Endothelial cell of umbilical vein (primary cell): ENCODE data around the gene UFD1. TPM values are rescaled to one million over a fixed set of nuclear protein-coding genes. Genes with fewer than 3 reads are reported as not detected.

Experiments
- BruUV-seq: library from RNA; stranded (reverse); fragments of 400-500 nt; replicated peaks from 2 replicates; lab custom pipeline; 2021; lab: Mats Ljungman, UMichigan
- CTCF ChIA-PET: fragments of 300-600, 350-600 bp; sonication (Branson Sonifier 250); formaldehyde crosslinking; loops from one replicate; lab custom pipeline; 2021; ENCODE audit warnings: antibody characterized with exemption, inconsistent platforms; lab: Charles Lee
- POLR2A ChIA-PET: fragments of 300-600, 350-600 bp; sonication (Branson Sonifier 250); formaldehyde crosslinking; loops from one replicate; lab custom pipeline; 2021; ENCODE audit warnings: antibody characterized with exemption, inconsistent platforms; lab: Charles Lee
- DNase-seq: peaks from one replicate; pipeline ENCODE4 v3.0.0-alpha.2; 2011; ENCODE audit warnings: low read depth, low spot score
- FAIRE-seq: peaks from 2 replicates; lab custom pipeline; 2011; peaks lifted over from hg19 to GRCh38; lab: Jason Lieb, UNC
- H2AFZ ChIP-seq: 2 replicates; pipeline ENCODE4 v1.6.0; 2012; ENCODE audit warnings: low read depth, low read length, control low read depth, inconsistent platforms
- H3K27ac ChIP-seq: 2 replicates; pipeline ENCODE4 v1.5.1; 2011; ENCODE audit warnings: low read depth, mild to moderate bottlenecking, control low read depth, low read length, moderate library complexity; ENCODE audit not compliant: insufficient read depth
- H3K27me3 ChIP-seq, 2 experiments: 2 replicates each; pipeline versions ENCODE4 v1.6.0 to v1.6.1; 2011; ENCODE audit warnings: low read length in 2 of 2, mixed read lengths in 1 of 2; ENCODE audit not compliant: control insufficient read depth in 2 of 2, insufficient read depth in 2 of 2
- H3K36me3 ChIP-seq, 2 experiments: 2 replicates in 1 of 2; 3 replicates in 1 of 2; pipeline ENCODE4 v1.5.1; 2011; ENCODE audit warnings: low read length in 2 of 2, mild to moderate bottlenecking in 1 of 2, moderate library complexity in 1 of 2; ENCODE audit not compliant: control insufficient read depth in 2 of 2, insufficient read depth in 2 of 2; ENCODE audit errors: extremely low read depth in 1 of 2
- H3K4me1 ChIP-seq: 3 replicates; pipeline ENCODE4 v1.5.1; 2011; ENCODE audit warnings: mild to moderate bottlenecking, low read length; ENCODE audit not compliant: control insufficient read depth, insufficient read depth; ENCODE audit errors: extremely low read depth
- H3K4me2 ChIP-seq: 2 replicates; pipeline ENCODE4 v1.6.1; 2011; ENCODE audit warnings: low read length, control low read depth, mixed read lengths; ENCODE audit not compliant: insufficient read depth
- H3K4me3 ChIP-seq, 3 experiments: fragments of 200-600 bp in 1 of 3; sonication (generic), shearing (Covaris generic) in 1 of 3; replicated peaks in 1 of 3; 2 replicates each; pipeline ENCODE4 v1.5.1; 2011 to 2016; ENCODE audit warnings: control low read depth in 3 of 3, low read length in 3 of 3, mild to moderate bottlenecking in 2 of 3, inconsistent platforms in 1 of 3, low read depth in 1 of 3, moderate library complexity in 1 of 3; ENCODE audit not compliant: insufficient read depth in 1 of 3
- H3K79me2 ChIP-seq: 2 replicates; pipeline ENCODE4 v1.6.0; 2012; ENCODE audit warnings: low read length, inconsistent platforms; ENCODE audit not compliant: control insufficient read depth, insufficient read depth
- H3K9ac ChIP-seq: replicated peaks from 2 replicates; pipeline ENCODE3; 2011; ENCODE audit warnings: low read length, control low read depth; ENCODE audit not compliant: insufficient read depth; ENCODE audit errors: extremely low read depth
- H3K9me1 ChIP-seq: replicated peaks from 3 replicates; pipeline ENCODE4 v1.6.0; 2011; ENCODE audit warnings: mild to moderate bottlenecking, low read length; ENCODE audit not compliant: control insufficient read depth, insufficient read depth; ENCODE audit errors: extremely low read depth
- H3K9me3 ChIP-seq: replicated peaks from 2 replicates; pipeline ENCODE4 v1.5.1; 2012; ENCODE audit warnings: low read length, inconsistent platforms; ENCODE audit not compliant: control insufficient read depth, insufficient read depth
- H4K20me1 ChIP-seq: replicated peaks from 2 replicates; pipeline ENCODE3; 2011; ENCODE audit warnings: mild to moderate bottlenecking, low read length; ENCODE audit not compliant: control insufficient read depth, insufficient read depth; ENCODE audit errors: extremely low read depth
- CTCF ChIP-seq, 2 donors: IDR thresholded peaks; 1 replicate in 1 of 2; 2 replicates in 1 of 2; pipeline ENCODE4 v1.5.1; 2011; ENCODE audit warnings: low read length in 2 of 2, mild to moderate bottlenecking in 2 of 2, moderate library complexity in 2 of 2, control low read depth in 1 of 2, inconsistent platforms in 1 of 2, low read depth in 1 of 2; ENCODE audit not compliant: insufficient read depth in 1 of 2; ENCODE audit errors: extremely low read depth in 1 of 2
- EZH2 ChIP-seq: IDR thresholded peaks from 2 replicates; pipeline ENCODE4 v1.6.1; 2012; ENCODE audit warnings: borderline replicate concordance, low read depth, mild to moderate bottlenecking, moderate library complexity, low read length, inconsistent platforms; ENCODE audit not compliant: severe bottlenecking
- FOS ChIP-seq: IDR thresholded peaks from 2 replicates; pipeline ENCODE4 v1.6.1; 2011; ENCODE audit warnings: mild to moderate bottlenecking, low read length, moderate library complexity, borderline replicate concordance; ENCODE audit not compliant: insufficient read depth
- GATA2 ChIP-seq: IDR thresholded peaks from 2 replicates; pipeline ENCODE4 v1.7.0; 2011; ENCODE audit warnings: low read depth, mild to moderate bottlenecking, moderate library complexity, mixed read lengths, low read length; ENCODE audit not compliant: insufficient read length, insufficient read depth
- JUN ChIP-seq: IDR thresholded peaks from 2 replicates; pipeline ENCODE4 v1.6.1; 2011; ENCODE audit warnings: borderline replicate concordance, low read depth; ENCODE audit not compliant: insufficient read length, insufficient read depth
- MAX ChIP-seq: IDR thresholded peaks from 2 replicates; pipeline ENCODE4 v1.6.1; 2011; ENCODE audit not compliant: insufficient read depth, insufficient read length
- MYC ChIP-seq: IDR thresholded peaks from one replicate; pipeline ENCODE4 v1.6.1; 2011; ENCODE audit warnings: mild to moderate bottlenecking, low read depth, low read length
- POLR2A ChIP-seq: IDR thresholded peaks from 2 replicates; pipeline ENCODE4 v1.6.1; 2012; ENCODE audit warnings: low read depth, mild to moderate bottlenecking, control low read depth, low read length
- POLR2AphosphoS5 ChIP-seq: IDR thresholded peaks from 2 replicates; pipeline ENCODE4 v1.6.1; 2012; ENCODE audit warnings: low read depth, mild to moderate bottlenecking, control low read depth, low read length, moderate library complexity; ENCODE audit not compliant: insufficient read depth
- dilution Hi-C: fragments of 300-500 bp; cut with MboI; formaldehyde crosslinking; loops from one replicate; pipeline ENCODE4 v1.15.0; 2019; ENCODE audit warnings: low sequenced_read_pairs; ENCODE audit not compliant: extremely low pct_ligation_motif_present
- intact Hi-C: fragments of 100-400 bp; cut with micrococcal nuclease; formaldehyde crosslinking; loops from one replicate; pipeline ENCODE4 v1.10.0; 2022
- polyA plus RNA-seq, 4 experiments: library from polyadenylated mRNA; depleted of rRNA in 3 of 4; stranded (reverse) in 3 of 4; unstranded in 1 of 4; fragments of >200 nt; gene quantifications; 2 replicates each; pipeline versions ENCODE4 v1.2.1 to v1.2.3, GENCODE V29; 2011 to 2012; ENCODE audit warnings: missing spikeins in 1 of 4
- total RNA-seq: library from RNA; stranded (reverse); gene quantifications from 2 replicates; pipeline ENCODE4 v1.2.3, GENCODE V29; 2021

Gene UFD1
- total and polyA plus RNA-seq, 2 donors (not counting 3 experiments of a cell fraction or from before 2014, with no cell fraction given): 127 to 228 TPM

GRCh38 chr22:19518635-19519034, 39.6 kb upstream of the UFD1 start:
- Histone ChIP-seq H3K9me3 (no peaks in the 10 kb centered on the region), H3K4me1 (peaks cover 16% of the 10 kb centered on the region), H3K4me3 (no peak overlapping the region), H3K9me1 (no peaks in the 10 kb centered on the region), H3K9ac (no peak overlapping the region), H3K27ac (no peak overlapping the region), H4K20me1 (no peaks in the 10 kb centered on the region), H3K27me3 (no peaks in the 10 kb centered on the region), H3K4me2 (no peak overlapping the region), H3K36me3 (peaks cover 0 to 2% of the 10 kb centered on the region in 2 experiments), H2AFZ (no peak overlapping the region), H3K79me2 (peaks cover 23% of the 10 kb centered on the region)
- no peak for FAIRE-seq
- intact Hi-C loops: no loop called here
- ChIA-PET CTCF (interaction anchor here (0.6 to 4.6 kb wide), 5 partner anchors 16 to 111 kb away, joined by 3 to 50 read pairs (median 3); no protein-coding TSS in a partner anchor), POLR2A (interaction anchor here (0.8 kb wide), 1 partner anchor 41 kb away, joined by 3 read pairs; no protein-coding TSS in a partner anchor)
- dilution Hi-C loops: no loop called here
- no TSS peak for BruUV-seq
- DNase-seq: no peak
- TF ChIP-seq EZH2 (no peak), POLR2A (no peak)

GRCh38 chr22:19517919-19518611, 39.1 kb upstream of the UFD1 start:
- CTCF ChIA-PET: interaction anchor here (4.6 kb wide), 1 partner anchor 112 kb away, joined by 50 read pairs; no protein-coding TSS in a partner anchor
- POLR2A ChIA-PET: no interaction called here
- no TSS peak for BruUV-seq
- Histone ChIP-seq H3K4me2 (no peak overlapping the region), H3K36me3 (peaks cover 0 to 2% of the 10 kb centered on the region in 2 experiments), H3K9ac (no peak overlapping the region), H3K4me3 (no peak overlapping the region), H2AFZ (no peak overlapping the region), H3K27me3 (no peaks in the 10 kb centered on the region), H3K79me2 (peaks cover 17% of the 10 kb centered on the region), H3K27ac (no peak overlapping the region), H3K4me1 (peaks cover 16% of the 10 kb centered on the region), H3K9me3 (no peaks in the 10 kb centered on the region), H3K9me1 (no peaks in the 10 kb centered on the region), H4K20me1 (no peaks in the 10 kb centered on the region)
- no peak for DNase-seq
- dilution Hi-C loops: no loop called here
- TF ChIP-seq MYC (no peak), FOS (no peak), GATA2 (no peak), POLR2AphosphoS5 (no peak), POLR2A (no peak), JUN (no peak), CTCF (IDR thresholded peaks at IDR 0.05; ENCODE audit: extremely low read depth in 1 of 2, insufficient read depth in 1 of 2, low read depth in 1 of 2, low read length in 2 of 2) (no peak), MAX (no peak), EZH2 (no peak)
- intact Hi-C loops: no loop called here
- no peak for FAIRE-seq
